HepG2 (cell line): ENCODE results near the gene CAMK4. TPM values are rescaled to one million over a fixed set of nuclear protein-coding genes. Genes with fewer than 3 reads are reported as not detected.

ENCODE experiments used
- ATAC-seq: fragments of 200-7000 bp; cut with Tn5 transposase; 3 replicates; pipeline ENCODE4 v1.9.1; 2020; ENCODE audit warnings: mild to moderate bottlenecking, moderate library complexity
- BruUV-seq: library from RNA; stranded (reverse); fragments of 400-500 nt; replicated peaks from 2 replicates; lab custom pipeline; 2021; lab: Mats Ljungman, UMichigan
- CTCF ChIA-PET: fragments of 300-600 bp; formaldehyde crosslinking; extraction: SDS; loops from one replicate; lab custom pipeline; 2021; ENCODE audit warnings: low total read pairs, inconsistent platforms, low intra/inter-chr PET ratio; lab: Yijun Ruan, JAX
- POLR2A ChIA-PET: fragments of 350-600 bp; sonication (Branson Sonifier 250); formaldehyde crosslinking; loops from one replicate; lab custom pipeline; 2020; ENCODE audit warnings: antibody characterized with exemption, inconsistent platforms; lab: Yijun Ruan, JAX
- DNase-seq: peaks from one replicate; pipeline ENCODE4 v3.0.0-alpha.2; 2015; ENCODE audit warnings: low spot score
- FAIRE-seq: peaks from 3 replicates; lab custom pipeline; 2011; peaks lifted over from hg19 to GRCh38; lab: Jason Lieb, UNC
- H2AFZ ChIP-seq: one replicate; pipeline ENCODE4 v1.6.1; 2011; ENCODE audit warnings: low read length, inconsistent platforms
- H3K27ac ChIP-seq: fragments of 300-600 bp; 3 replicates; pipeline ENCODE4 v1.8.0; 2011; ENCODE audit warnings: mixed run types, mild to moderate bottlenecking, mixed read lengths, low read length, inconsistent platforms; ENCODE audit not compliant: insufficient read depth; ENCODE audit errors: extremely low read length
- H3K27me3 ChIP-seq, 2 experiments: fragments of 200-600 bp in 1 of 2; 2 replicates in 1 of 2; 3 replicates in 1 of 2; pipeline versions ENCODE4 v1.6.0 to v1.8.0; 2011; ENCODE audit warnings: low read length in 2 of 2, mild to moderate bottlenecking in 2 of 2, moderate library complexity in 2 of 2, inconsistent platforms in 1 of 2; ENCODE audit not compliant: insufficient read depth in 2 of 2, control insufficient read depth in 1 of 2
- H3K36me3 ChIP-seq, 2 experiments: fragments of 200-600 bp in 1 of 2; replicated peaks in 1 of 2; 2 replicates in 1 of 2; 3 replicates in 1 of 2; pipeline versions ENCODE4 v1.5.1 to v1.8.0; 2011; ENCODE audit warnings: low read length in 2 of 2, inconsistent platforms in 1 of 2; ENCODE audit not compliant: insufficient read depth in 2 of 2, control insufficient read depth in 1 of 2
- H3K4me1 ChIP-seq: 2 replicates; pipeline ENCODE4 v1.5.1; 2012; ENCODE audit warnings: low read length, inconsistent platforms; ENCODE audit not compliant: insufficient read depth
- H3K4me2 ChIP-seq: 2 replicates; pipeline ENCODE4 v1.6.0; 2011; ENCODE audit warnings: low read depth, low read length, inconsistent platforms
- H3K4me3 ChIP-seq, 3 experiments: fragments of 200-600 bp in 1 of 3; sonication (generic), shearing (Covaris generic) in 1 of 3; replicated peaks in 1 of 3; 2 replicates each; pipeline ENCODE4 v1.5.1; 2011 to 2016; ENCODE audit warnings: low read length in 3 of 3, inconsistent platforms in 2 of 3, low read depth in 2 of 3, mild to moderate bottlenecking in 2 of 3, control low read depth in 1 of 3, mixed read lengths in 1 of 3; ENCODE audit not compliant: insufficient read depth in 1 of 3
- H3K79me2 ChIP-seq: one replicate; pipeline ENCODE4 v1.6.1; 2011; ENCODE audit warnings: low read length, inconsistent platforms; ENCODE audit not compliant: insufficient read depth
- H3K9ac ChIP-seq: 2 replicates; pipeline ENCODE4 v1.6.0; 2011; ENCODE audit warnings: mild to moderate bottlenecking, low read depth, low read length, inconsistent platforms; ENCODE audit not compliant: insufficient read depth
- H3K9me3 ChIP-seq: 2 replicates; pipeline ENCODE4 v1.5.1; 2012; ENCODE audit warnings: mild to moderate bottlenecking, low read length
- H4K20me1 ChIP-seq: 2 replicates; pipeline ENCODE4 v1.6.0; 2011; ENCODE audit warnings: inconsistent platforms, mild to moderate bottlenecking, low read length, moderate library complexity; ENCODE audit not compliant: insufficient read depth
- AHDC1 ChIP-seq: sonication (generic); formaldehyde crosslinking; IDR thresholded peaks from 2 replicates; pipeline ENCODE4 v1.5.1; 2020; ENCODE audit warnings: mild to moderate bottlenecking, missing genetic modification reagents, borderline replicate concordance
- PTBP1 ChIP-seq: fragments of 200-400 bp; formaldehyde crosslinking; IDR thresholded peaks from 2 replicates; pipeline ENCODE4 v1.6.1; 2018; ENCODE audit warnings: low read length, low read depth; ENCODE audit not compliant: poor library complexity, severe bottlenecking
- SNAPC2 ChIP-seq: sonication (generic); formaldehyde crosslinking; IDR thresholded peaks from 2 replicates; pipeline ENCODE4 v1.8.1; 2022; ENCODE audit warnings: mild to moderate bottlenecking, missing genetic modification reagents
- ZBTB1 ChIP-seq: sonication (generic); formaldehyde crosslinking; IDR thresholded peaks from 2 replicates; pipeline ENCODE4 v1.4.0; 2020; ENCODE audit warnings: missing genetic modification reagents, borderline replicate concordance
- ZBTB10 ChIP-seq: sonication (generic); formaldehyde crosslinking; IDR thresholded peaks from 2 replicates; pipeline ENCODE4 v1.4.0; 2020; ENCODE audit warnings: missing genetic modification reagents, borderline replicate concordance
- ZNF10 ChIP-seq: sonication (generic); formaldehyde crosslinking; IDR thresholded peaks from 2 replicates; pipeline ENCODE4 v1.4.0; 2020; ENCODE audit warnings: mild to moderate bottlenecking, low read depth, missing genetic modification reagents, borderline replicate concordance
- ZNF563 ChIP-seq: sonication (generic); formaldehyde crosslinking; IDR thresholded peaks from 2 replicates; pipeline ENCODE4 v1.8.0; 2022; ENCODE audit warnings: mild to moderate bottlenecking, moderate library complexity, missing genetic modification reagents
- ZNF724P ChIP-seq: sonication (generic); formaldehyde crosslinking; IDR thresholded peaks from 2 replicates; pipeline ENCODE4 v1.8.0; 2022; ENCODE audit warnings: missing genetic modification reagents, borderline replicate concordance
- ZZZ3 ChIP-seq: sonication (generic); formaldehyde crosslinking; IDR thresholded peaks from 2 replicates; pipeline ENCODE4 v1.4.0; 2020; ENCODE audit warnings: missing genetic modification reagents, mild to moderate bottlenecking, borderline replicate concordance
- WGBS: methylation state at CpG from one replicate; pipeline ENCODE4 v1.1.6; 2017; ENCODE audit warnings: low lambda C conversion rate; 5-methylcytosine and 5-hydroxymethylcytosine counted together
- in situ Hi-C: cut with HindIII; loops from 2 replicates; pipeline ENCODE4 v1.10.0; 2017; ENCODE audit warnings: low pct_unique_long_range_greater_than_20kb; ENCODE audit not compliant: extremely low pct_ligation_motif_present
- intact Hi-C: fragments of 100-400 bp; cut with micrococcal nuclease; formaldehyde crosslinking; loops from one replicate; pipeline ENCODE4 v1.10.0; 2022; ENCODE audit not compliant: unreplicated experiment
- polyA plus RNA-seq, 8 experiments: library from polyadenylated mRNA; depleted of rRNA in 3 of 8; stranded (reverse) in 7 of 8; unstranded in 1 of 8; fragments of >200 nt; fragmentation: Illumina TruSeq in 4 of 8; extraction: Trizol in 4 of 8; gene quantifications; 2 replicates each; pipeline versions ENCODE4 v1.2.1 to v1.2.3, GENCODE V29; 2011 to 2016; ENCODE audit warnings: low read depth in 4 of 8, missing spikeins in 1 of 8, mixed read lengths in 1 of 8; ENCODE audit not compliant: insufficient read depth in 1 of 8
- total RNA-seq, 5 experiments: library from RNA; depleted of rRNA; stranded (reverse); fragments of >200 nt; fragmentation: Illumina TruSeq; extraction: Trizol; gene quantifications; 2 replicates each; pipeline ENCODE4 v1.2.3, GENCODE V29; 2016; ENCODE audit warnings: low read depth in 1 of 5

Gene CAMK4
- total and polyA plus RNA-seq, 2 of the 13 experiments (the other 11 are each of a cell fraction or from before 2014, with no cell fraction given) = not detected

- Histone ChIP-seq H3K9ac (no peak overlapping the region), H3K36me3 (no peaks in the 10 kb centered on the region), H3K4me3 (no peak overlapping the region), H3K4me2 (no peak overlapping the region), H4K20me1 (no peaks in the 10 kb centered on the region), H3K27ac (no peak overlapping the region), H2AFZ (no peak overlapping the region), H3K4me1 (no peaks in the 10 kb centered on the region), H3K27me3 (no peaks in the 10 kb centered on the region; a peak in 1 of 5 replicates), H3K79me2 (no peaks in the 10 kb centered on the region), H3K9me3 (no peaks in the 10 kb centered on the region)
- in situ Hi-C loops = no loop called here
- ATAC-seq (no peak), DNase-seq (no peak), FAIRE-seq (no peak)
- intact Hi-C loops = no loop called here
- ChIA-PET POLR2A (no interaction called here), CTCF (no interaction called here)
- no TSS peak for BruUV-seq
- under 1% methylated on average over 6 of the region's 6 CpGs for WGBS
- no peak for TF ChIP-seq SNAPC2 (CRISPR knock-in tag)
- no peak for TF ChIP-seq ZNF724P (CRISPR knock-in tag)
- no peak for TF ChIP-seq ZNF563 (CRISPR knock-in tag)
- no peak for TF ChIP-seq ZNF10 (CRISPR knock-in tag)
- TF ChIP-seq AHDC1 (CRISPR knock-in tag) = no peak
- TF ChIP-seq ZZZ3 (CRISPR knock-in tag) = no peak
- no peak for TF ChIP-seq ZBTB1 (CRISPR knock-in tag)
- TF ChIP-seq PTBP1 = no peak
- TF ChIP-seq ZBTB10 (CRISPR knock-in tag) = no peak
Measured at GRCh38 chr5:111310711-111311620, 86.8 kb downstream of the CAMK4 start.
